ENCODE results near the gene ERF.

Gene ERF

DNA sequence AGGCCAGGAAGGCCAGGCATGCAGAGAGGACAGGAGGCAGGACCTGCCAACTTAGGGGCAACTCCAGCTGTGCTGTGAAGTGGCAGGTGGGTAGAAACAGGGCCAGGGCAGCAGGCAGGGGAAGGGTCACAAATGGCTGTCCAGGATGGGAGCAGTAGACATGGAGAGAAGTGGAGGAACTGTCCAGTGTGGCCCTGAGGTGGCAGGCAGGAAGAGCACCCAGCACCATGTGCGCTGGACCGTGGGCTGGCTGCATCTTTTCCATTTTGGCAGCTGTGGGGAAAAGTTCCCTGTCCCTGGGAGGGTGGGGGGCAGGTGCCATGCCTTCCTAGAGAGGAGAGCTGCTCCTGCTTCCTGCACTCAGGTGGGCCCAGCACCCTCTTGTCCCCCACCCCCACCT is 51.2 kb downstream of the ERF start:
- no peak overlapping the region for H3K9ac ChIP-seq
- H3K27ac ChIP-seq: no peak overlapping the region
- H3K36me3 ChIP-seq (ENCODE audit: insufficient read depth): peaks cover 7% of the 10 kb centered on the region; the same call in 1 of the 2 replicates
- H4K20me1 ChIP-seq (ENCODE audit: insufficient read depth): no peaks in the 10 kb centered on the region
- no peak overlapping the region for H3K4me3 ChIP-seq (IDR thresholded peaks at IDR 0.05; ENCODE audit: insufficient read depth, low read depth, low read length)
- no peaks in the 10 kb centered on the region for H3K79me2 ChIP-seq (ENCODE audit: insufficient read depth, low read depth)
- H3K4me2 ChIP-seq: no peak overlapping the region
- TF ChIP-seq CTCF (conservative IDR thresholded peaks at IDR 0.05; ENCODE audit: low read depth, low read length): no peak
- H3K4me1 ChIP-seq (ENCODE audit: low read depth, poor library complexity, severe bottlenecking): peaks cover 24% of the 10 kb centered on the region
- no peaks in the 10 kb centered on the region for H3K27me3 ChIP-seq (ENCODE audit: insufficient read depth, low read depth)
- no peak overlapping the region for H2AFZ ChIP-seq (ENCODE audit: low read depth)

GRCh38 chr19:42202290-42202880 is 52.5 kb downstream of the ERF start:
- Histone ChIP-seq H3K27ac (no peak overlapping the region), H3K4me1 (ENCODE audit: low read depth, poor library complexity, severe bottlenecking) (peaks cover 24% of the 10 kb centered on the region), H3K79me2 (ENCODE audit: insufficient read depth, low read depth) (no peaks in the 10 kb centered on the region), H3K27me3 (ENCODE audit: insufficient read depth, low read depth) (no peaks in the 10 kb centered on the region), H3K4me3 (IDR thresholded peaks at IDR 0.05; ENCODE audit: insufficient read depth, low read depth, low read length) (no peak overlapping the region), H3K4me2 (no peak overlapping the region), H4K20me1 (ENCODE audit: insufficient read depth) (no peaks in the 10 kb centered on the region), H3K9ac (no peak overlapping the region), H2AFZ (ENCODE audit: low read depth) (no peak overlapping the region), H3K36me3 (ENCODE audit: insufficient read depth) (peaks cover 10% of the 10 kb centered on the region; the same call in 1 of the 2 replicates)
- no peak for TF ChIP-seq CTCF (conservative IDR thresholded peaks at IDR 0.05; ENCODE audit: low read depth, low read length)

DNA sequence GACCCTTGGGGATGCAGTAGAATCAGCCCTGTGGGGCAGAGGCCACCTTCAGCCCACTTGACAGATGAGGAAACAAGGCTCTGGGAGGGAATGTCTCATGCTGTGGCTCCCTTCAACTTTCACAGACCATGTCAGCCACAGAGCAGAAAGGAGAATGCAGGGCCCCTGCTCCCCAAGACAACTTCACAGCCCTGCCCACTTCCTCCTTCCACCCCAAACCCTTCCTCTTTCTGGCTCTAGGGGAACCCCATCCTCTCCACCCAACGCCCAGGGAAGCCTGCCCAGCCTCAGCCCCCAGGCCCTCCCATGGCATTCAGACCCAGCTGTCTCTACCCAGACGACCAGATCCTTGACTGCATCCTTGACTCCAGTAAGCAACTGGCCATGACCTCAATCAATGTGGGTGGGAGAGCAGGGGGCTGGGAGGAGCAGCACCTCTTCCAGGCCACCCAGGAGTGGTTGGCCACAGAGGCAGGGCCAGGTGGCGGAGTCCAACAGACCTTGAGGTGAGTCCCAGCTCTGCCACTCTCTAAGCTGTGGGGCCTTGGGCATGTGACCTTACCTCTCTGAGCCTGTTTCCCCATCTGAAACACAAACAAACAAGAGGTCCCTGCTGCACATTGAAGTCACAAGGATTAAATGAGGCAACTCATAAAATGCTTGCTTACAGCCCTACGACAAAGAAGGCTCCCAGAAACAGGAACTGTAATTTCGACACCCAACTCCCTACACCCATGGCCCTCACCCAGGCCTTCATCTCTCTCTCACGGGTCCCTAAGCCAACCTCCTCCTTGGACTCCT is 53.2 kb downstream of the ERF start:
- Histone ChIP-seq H4K20me1 (ENCODE audit: insufficient read depth) (no peaks in the 10 kb centered on the region), H3K9ac (no peak overlapping the region), H3K4me3 (IDR thresholded peaks at IDR 0.05; ENCODE audit: insufficient read depth, low read depth, low read length) (no peak overlapping the region), H3K27me3 (ENCODE audit: insufficient read depth, low read depth) (no peaks in the 10 kb centered on the region), H2AFZ (ENCODE audit: low read depth) (no peak overlapping the region), H3K4me2 (no peak overlapping the region), H3K79me2 (ENCODE audit: insufficient read depth, low read depth) (no peaks in the 10 kb centered on the region), H3K36me3 (ENCODE audit: insufficient read depth) (peaks cover 10% of the 10 kb centered on the region; the same call in 1 of the 2 replicates), H3K27ac (no peak overlapping the region), H3K4me1 (ENCODE audit: low read depth, poor library complexity, severe bottlenecking) (peaks cover 24% of the 10 kb centered on the region)
- TF ChIP-seq CTCF (conservative IDR thresholded peaks at IDR 0.05; ENCODE audit: low read depth, low read length): no peak

- Histone ChIP-seq H3K27ac (no peak overlapping the region), H3K4me1 (ENCODE audit: low read depth, poor library complexity, severe bottlenecking) (peaks cover 24% of the 10 kb centered on the region), H3K4me2 (no peak overlapping the region), H2AFZ (ENCODE audit: low read depth) (no peak overlapping the region), H3K79me2 (ENCODE audit: insufficient read depth, low read depth) (no peaks in the 10 kb centered on the region), H4K20me1 (ENCODE audit: insufficient read depth) (no peaks in the 10 kb centered on the region), H3K36me3 (ENCODE audit: insufficient read depth) (peaks cover 5% of the 10 kb centered on the region; the same call in 1 of the 2 replicates), H3K9ac (no peak overlapping the region), H3K4me3 (IDR thresholded peaks at IDR 0.05; ENCODE audit: insufficient read depth, low read depth, low read length) (no peak overlapping the region), H3K27me3 (ENCODE audit: insufficient read depth, low read depth) (no peaks in the 10 kb centered on the region)
- TF ChIP-seq CTCF (conservative IDR thresholded peaks at IDR 0.05; ENCODE audit: low read depth, low read length): no peak
Measured at GRCh38 chr19:42200116-42200715, 54.7 kb downstream of the ERF start.
